Esophagus muscularis mucosa (tissue), 4 donors: Measurements from ENCODE around the gene GTSE1. TPM values are rescaled to one million over a fixed set of nuclear protein-coding genes. Genes with fewer than 3 reads are reported as not detected.

Source experiments
- DNase-seq: peaks from one replicate; pipeline ENCODE4 v3.0.0-alpha.2; 2017; ENCODE audit errors: extremely low spot score
- H3K27ac ChIP-seq, 4 donors: fragments of 200-600 bp; sonication (generic); replicated peaks in 1 of 4; 1 replicate in 3 of 4; 2 replicates in 1 of 4; pipeline ENCODE4 v1.5.1; 2016 to 2019; ENCODE audit warnings: mild to moderate bottlenecking in 1 of 4
- H3K27me3 ChIP-seq, 4 donors: fragments of 200-600 bp; sonication (generic); one replicate each; pipeline versions ENCODE4 v1.5.1 to v1.6.0; 2016 to 2019
- H3K36me3 ChIP-seq, 4 donors: fragments of 200-600 bp; sonication (generic); one replicate each; pipeline ENCODE4 v1.5.1; 2016 to 2019
- H3K4me1 ChIP-seq, 4 donors: fragments of 200-600 bp; sonication (generic); one replicate each; pipeline ENCODE4 v1.5.1; 2016 to 2019
- H3K4me3 ChIP-seq, 4 donors: fragments of 200-600 bp; sonication (generic); 1 replicate in 2 of 4; 2 replicates in 2 of 4; pipeline ENCODE4 v1.5.1; 2016 to 2019; ENCODE audit warnings: mild to moderate bottlenecking in 4 of 4, moderate library complexity in 1 of 4
- H3K9me3 ChIP-seq, 4 donors: fragments of 200-600 bp; sonication (generic); 1 replicate in 3 of 4; 2 replicates in 1 of 4; pipeline ENCODE4 v1.5.1; 2016 to 2019
- CTCF ChIP-seq, 3 experiments: fragments of 200-600 bp in 2 of 3; fragments of 450-650 bp in 1 of 3; sonication (generic) in 2 of 3; IDR thresholded peaks; one replicate each; pipeline ENCODE4 v1.5.1; 2017 to 2019; ENCODE audit warnings: antibody characterized with exemption in 3 of 3, mild to moderate bottlenecking in 2 of 3, moderate library complexity in 1 of 3
- EP300 ChIP-seq: sonication (generic); formaldehyde crosslinking; IDR thresholded peaks from one replicate; pipeline ENCODE4 v1.6.1; 2017; ENCODE audit warnings: antibody characterized with exemption
- POLR2A ChIP-seq: fragments of 450-650 bp; IDR thresholded peaks from one replicate; pipeline ENCODE4 v1.6.1; 2017; ENCODE audit warnings: antibody characterized with exemption, moderate library complexity, mild to moderate bottlenecking, low read depth
- POLR2AphosphoS5 ChIP-seq, 2 donors: sonication (generic); formaldehyde crosslinking; IDR thresholded peaks; one replicate each; pipeline ENCODE4 v1.6.1; 2017; ENCODE audit warnings: antibody characterized with exemption in 2 of 2
- WGBS: methylation state at CpG from one replicate; pipeline ENCODE4 v1.1.5; 2018; 5-methylcytosine and 5-hydroxymethylcytosine counted together
- intact Hi-C: fragments of 100-400 bp; cut with DNase I; formaldehyde crosslinking; loops from one replicate; pipeline ENCODE4 v1.15.1; 2023
- total RNA-seq, 4 donors: library from RNA; depleted of rRNA; stranded (reverse); fragments of >200 nt; gene quantifications; one replicate each; pipeline versions ENCODE4 v1.1.0 to v1.2.1, GENCODE V29; 2016

GTSE1 gene
- total RNA-seq, 4 donors from 2014 or later, result 1.0 TPM; not detected in 3

- peaks cover 0 to 5% (median 2%) of the 10 kb centered on the region in 4 donors for H3K4me1 ChIP-seq
- TF ChIP-seq POLR2A (no peak), CTCF (IDR thresholded peaks at IDR 0.05) (no peak), EP300 (no peak), POLR2AphosphoS5 (IDR thresholded peaks at IDR 0.05) (no peak)
- H3K9me3 ChIP-seq, result no peaks in the 10 kb centered on the region
- H3K27ac ChIP-seq, result no peak overlapping the region
- WGBS, result 79% methylated on average over 5 of the region's 5 CpGs
- no peak for DNase-seq
- intact Hi-C loops, result no loop called here
- no peak overlapping the region for H3K4me3 ChIP-seq
- peaks cover 0 to 14% (median 0%) of the 10 kb centered on the region in 4 donors for H3K27me3 ChIP-seq
- peaks cover 11 to 36% (median 28%) of the 10 kb centered on the region in 4 donors for H3K36me3 ChIP-seq
These were observed 63.4 kb downstream of the GTSE1 start for GRCh38 chr22:46360097-46360496.

- no peak overlapping the region for H3K4me3 ChIP-seq
- intact Hi-C loops, result no loop called here
- no peak overlapping the region for H3K27ac ChIP-seq
- no peaks in the 10 kb centered on the region for H3K4me1 ChIP-seq
- 90% methylated on average over 10 of the region's 10 CpGs for WGBS
- no peaks in the 10 kb centered on the region for H3K9me3 ChIP-seq
- no peak for DNase-seq
- TF ChIP-seq POLR2A, result no peak
- TF ChIP-seq POLR2AphosphoS5 (IDR thresholded peaks at IDR 0.05), result no peak
- no peak for TF ChIP-seq CTCF (IDR thresholded peaks at IDR 0.05)
- no peak for TF ChIP-seq EP300
- H3K27me3 ChIP-seq, result peaks cover 0 to 20% (median 0%) of the 10 kb centered on the region in 4 donors
- peaks cover 7 to 28% (median 20%) of the 10 kb centered on the region in 4 donors for H3K36me3 ChIP-seq
These were observed 64.2 kb downstream of the GTSE1 start for GRCh38 chr22:46360891-46361290.

- DNase-seq, result no peak
- no peaks in the 10 kb centered on the region for H3K9me3 ChIP-seq
- no peaks in the 10 kb centered on the region for H3K4me1 ChIP-seq
- H3K36me3 ChIP-seq, result peaks cover 4 to 19% (median 11%) of the 10 kb centered on the region in 4 donors
- peaks cover 0 to 27% (median 0%) of the 10 kb centered on the region in 4 donors for H3K27me3 ChIP-seq
- no peak overlapping the region for H3K4me3 ChIP-seq
- TF ChIP-seq POLR2AphosphoS5 (IDR thresholded peaks at IDR 0.05) (no peak), POLR2A (no peak)
- WGBS, result 69% methylated on average over 7 of the region's 11 CpGs
- no peak overlapping the region for H3K27ac ChIP-seq
- intact Hi-C loops, result no loop called here
These were observed 65.1 kb downstream of the GTSE1 start for GRCh38 chr22:46361826-46362202.

GRCh38 chr22:46362203-46362933 lies 65.7 kb downstream of the GTSE1 start:
- intact Hi-C loops, result no loop called here
- DNase-seq, result no peak

More at GRCh38 chr22:46362203-46362933, 65.7 kb downstream of the GTSE1 start:
- WGBS, result 79% methylated on average over 14 of the region's 25 CpGs
- Histone ChIP-seq H3K27me3 (peaks cover 0 to 33% (median 0%) of the 10 kb centered on the region in 4 donors), H3K4me3 (no peak overlapping the region), H3K36me3 (peaks cover 0 to 13% (median 6%) of the 10 kb centered on the region in 4 donors), H3K9me3 (no peaks in the 10 kb centered on the region), H3K27ac (no peak overlapping the region), H3K4me1 (peaks cover 0 to 2% (median under 1%) of the 10 kb centered on the region in 4 donors)
- no peak for TF ChIP-seq EP300
- no peak for TF ChIP-seq POLR2A
- no peak for TF ChIP-seq POLR2AphosphoS5 (IDR thresholded peaks at IDR 0.05)
- no peak for TF ChIP-seq CTCF (IDR thresholded peaks at IDR 0.05)
